GM18858 (cell line): ENCODE measurements around the gene PTP4A2.
"Not testable (repeated sequence)": the region's sequence is repeated elsewhere in the genome, so short reads cannot be mapped to it uniquely, and the experiment has no call there.

Experiments used
- ATAC-seq: cut with Tn5 transposase; IDR thresholded peaks from one replicate; pipeline ENCODE4 v1.9.1; 2021; ENCODE audit not compliant: unreplicated experiment

The PTP4A2 gene

DNA sequence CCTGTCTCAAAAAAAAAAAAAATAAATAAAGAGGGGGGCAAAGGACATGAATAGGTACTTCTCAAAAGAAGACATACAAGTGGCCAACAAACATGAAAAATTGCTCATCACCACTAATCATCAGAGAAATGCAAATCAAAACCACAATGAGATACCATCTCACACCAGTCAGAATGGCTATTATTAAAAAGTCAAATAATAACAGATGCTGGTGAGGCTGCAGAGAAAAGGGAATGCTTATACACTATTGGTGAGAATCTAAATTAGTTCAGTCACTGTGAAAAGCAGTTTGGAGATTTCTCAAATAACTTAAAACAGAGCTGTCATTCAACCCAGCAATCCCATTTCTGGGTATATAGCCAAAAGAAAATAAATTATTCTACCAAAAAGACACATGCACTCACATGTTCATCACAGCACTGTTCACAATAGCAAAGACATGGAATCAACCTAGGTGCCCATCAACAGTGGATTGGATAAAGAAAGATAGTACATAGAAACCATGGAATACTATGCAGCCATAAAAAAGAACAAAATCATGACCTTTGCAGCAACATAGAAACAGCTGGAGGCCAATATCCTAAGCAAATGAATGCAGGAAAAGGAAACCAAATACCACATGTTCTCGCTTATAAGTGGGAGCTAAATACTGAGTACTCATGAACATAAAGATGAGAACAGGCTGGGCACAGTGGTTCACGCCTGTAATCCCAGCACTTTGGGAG lies 42.5 kb downstream of the PTP4A2 start:
- ATAC-seq, result not testable (repeated sequence)

GRCh38 chr1:31891280-31891679 lies 46.9 kb downstream of the PTP4A2 start:
- ATAC-seq, result peak; percentile 47

- ATAC-seq, result no peak
These were observed 49.9 kb downstream of the PTP4A2 start for GRCh38 chr1:31888291-31888690.

- no peak for ATAC-seq
These were observed 51.3 kb downstream of the PTP4A2 start for GRCh38 chr1:31886866-31887265.

DNA sequence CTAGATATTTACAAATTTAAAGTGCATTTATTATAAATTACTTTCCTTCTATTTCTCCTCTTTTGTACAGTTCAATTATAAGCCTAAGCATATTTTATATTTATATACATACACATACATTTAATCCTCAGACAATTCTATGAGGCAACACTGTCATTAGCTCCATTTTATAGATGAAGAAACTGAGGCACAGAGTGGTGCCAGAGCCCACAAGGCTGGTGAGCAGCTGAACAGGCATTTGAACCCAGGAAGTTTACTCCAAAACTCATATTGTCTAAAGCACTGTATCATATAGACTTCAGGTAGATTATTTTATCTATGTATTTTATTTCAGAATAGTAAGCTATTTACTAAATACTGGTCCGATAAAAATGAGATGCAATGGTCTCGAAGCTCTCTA lies 52.3 kb downstream of the PTP4A2 start:
- ATAC-seq, result no peak

- no peak for ATAC-seq
These were observed 54.7 kb downstream of the PTP4A2 start for GRCh38 chr1:31883357-31883942.

DNA sequence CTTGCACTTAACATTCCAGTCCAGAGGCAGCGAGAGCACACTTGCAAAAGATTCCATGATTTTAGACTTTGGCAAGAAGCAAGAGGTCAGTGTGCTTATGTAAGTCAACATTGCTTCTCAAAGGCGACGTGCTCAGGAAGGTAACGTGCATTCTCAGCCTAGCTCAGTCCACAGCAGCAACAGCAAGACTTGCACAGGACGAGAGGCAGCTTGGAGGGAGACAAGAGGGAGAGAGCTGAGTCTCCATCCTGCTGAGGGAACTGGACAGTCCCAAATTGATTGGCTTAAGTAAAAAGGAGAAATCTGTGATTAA lies 56.5 kb downstream of the PTP4A2 start:
- no peak for ATAC-seq

- no peak for ATAC-seq
These were observed 57.0 kb downstream of the PTP4A2 start for GRCh38 chr1:31880957-31881687.

DNA sequence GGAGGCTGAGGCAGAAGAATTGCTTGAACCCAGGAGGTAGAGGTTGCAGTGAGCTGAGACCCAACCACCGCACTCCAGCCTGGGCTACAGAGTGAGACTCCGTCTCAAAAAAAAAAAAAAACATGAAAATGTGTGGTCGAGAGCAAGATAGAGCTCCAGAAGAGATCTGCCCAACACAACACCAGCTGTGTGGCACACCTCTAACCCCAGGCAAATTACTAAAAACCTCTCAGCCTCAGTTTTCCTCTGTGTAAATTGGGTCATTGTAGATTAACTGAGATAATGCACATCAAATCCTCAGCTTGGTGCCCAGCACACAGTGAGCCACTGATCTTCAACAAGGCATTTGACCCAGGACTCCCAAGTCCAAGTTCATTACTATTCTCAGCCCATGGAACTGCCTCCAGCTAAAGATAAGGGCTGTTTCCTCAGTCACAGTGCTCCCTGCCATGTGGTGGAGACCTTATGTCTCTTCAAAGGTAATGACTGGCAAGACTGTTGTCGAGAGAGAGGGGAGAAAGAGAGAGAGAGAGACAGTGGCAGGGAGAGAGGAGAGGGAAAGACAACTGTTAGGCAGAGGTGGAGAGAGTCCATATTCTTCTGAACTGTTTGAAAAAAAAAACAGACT lies 58.1 kb downstream of the PTP4A2 start:
- no peak for ATAC-seq

DNA sequence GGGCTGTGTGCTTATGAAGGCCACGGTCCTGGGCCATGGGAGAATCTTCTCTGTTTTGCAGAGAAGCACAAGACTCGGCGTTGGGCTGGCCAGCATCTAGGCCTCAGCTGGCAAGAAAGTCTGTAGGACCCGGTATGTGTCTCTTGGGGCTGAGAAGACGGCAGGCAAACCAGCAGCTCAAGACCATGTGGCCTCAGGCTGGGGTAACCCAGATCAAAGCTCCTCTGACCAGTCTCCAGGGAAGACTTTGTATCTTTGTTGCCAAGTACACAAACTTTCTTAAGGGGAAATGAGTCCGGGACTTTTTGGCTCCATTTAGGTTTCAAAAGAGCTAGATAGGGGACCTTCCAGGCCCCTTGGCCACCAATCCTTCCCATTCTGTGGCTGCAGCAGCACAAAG lies 60.1 kb downstream of the PTP4A2 start:
- ATAC-seq, result no peak

DNA sequence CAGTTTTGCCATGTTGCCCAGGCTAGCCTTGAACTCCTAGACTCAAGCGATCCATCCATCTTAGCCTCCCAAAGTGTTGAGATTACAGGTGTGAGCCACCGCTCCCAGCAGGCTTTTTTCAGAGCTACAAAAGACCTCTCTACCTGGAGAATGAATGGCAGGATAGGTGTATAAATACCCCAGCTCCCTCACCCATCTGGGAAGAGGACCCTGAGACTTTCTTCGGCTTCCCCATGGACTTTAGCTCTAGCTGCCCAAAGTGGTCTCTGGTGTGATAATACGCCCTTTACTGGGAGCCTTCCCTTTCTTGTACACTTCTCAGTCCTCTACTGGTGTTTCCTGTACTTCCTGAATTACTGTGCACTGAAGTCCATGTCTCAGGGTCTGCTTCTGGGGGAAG lies 60.6 kb downstream of the PTP4A2 start:
- no peak for ATAC-seq

DNA sequence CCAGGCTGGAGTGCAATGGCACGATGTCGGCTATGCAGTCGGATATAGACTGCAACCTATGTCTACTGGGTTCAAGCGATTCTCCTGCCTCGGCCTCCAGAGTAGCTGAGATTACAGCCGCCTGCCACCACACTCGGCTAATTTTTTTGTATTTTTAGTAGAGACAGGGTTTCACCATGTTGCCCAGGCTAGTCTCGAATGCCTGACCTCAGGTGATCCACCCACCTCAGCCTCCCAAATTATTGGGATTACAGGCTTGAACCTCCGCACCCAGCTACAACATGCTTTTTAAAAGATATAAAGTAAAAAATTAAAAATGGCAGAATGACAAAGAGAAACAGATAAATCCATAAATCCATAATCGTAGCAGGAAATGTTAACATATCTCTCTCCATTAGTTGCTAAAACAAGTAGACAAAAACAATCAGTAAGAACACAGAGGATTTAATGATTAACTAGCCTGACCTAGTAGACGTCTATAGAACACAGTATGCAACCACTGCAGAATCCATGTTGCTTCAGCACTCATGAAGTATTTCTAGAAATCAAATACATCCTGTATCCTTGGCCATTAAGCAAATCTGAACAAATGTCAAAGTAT lies 62.4 kb downstream of the PTP4A2 start:
- no peak for ATAC-seq

DNA sequence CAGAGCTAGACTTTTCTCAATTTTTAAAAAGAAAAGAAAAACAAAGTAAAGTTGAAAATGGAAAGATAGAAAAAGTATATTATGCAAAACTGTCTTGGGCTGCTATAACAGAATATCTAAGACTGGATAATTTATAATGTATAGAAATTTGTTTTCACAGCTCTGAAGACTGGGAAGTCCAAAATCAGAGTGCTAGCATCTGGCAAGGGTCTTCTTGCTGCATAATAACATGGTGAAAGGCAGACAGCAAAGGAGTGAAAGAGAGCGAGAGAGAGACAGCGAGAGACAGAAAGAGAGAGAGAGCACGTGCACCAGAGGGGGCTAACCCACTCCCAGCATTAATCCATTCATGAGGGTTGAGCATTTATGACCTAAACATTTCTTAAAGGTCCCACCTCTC lies 63.2 kb downstream of the PTP4A2 start:
- no peak for ATAC-seq

GRCh38 chr1:31872658-31873636 lies 65.2 kb downstream of the PTP4A2 start:
- no peak for ATAC-seq

- no peak for ATAC-seq
These were observed 66.5 kb downstream of the PTP4A2 start for GRCh38 chr1:31871703-31872102.

DNA sequence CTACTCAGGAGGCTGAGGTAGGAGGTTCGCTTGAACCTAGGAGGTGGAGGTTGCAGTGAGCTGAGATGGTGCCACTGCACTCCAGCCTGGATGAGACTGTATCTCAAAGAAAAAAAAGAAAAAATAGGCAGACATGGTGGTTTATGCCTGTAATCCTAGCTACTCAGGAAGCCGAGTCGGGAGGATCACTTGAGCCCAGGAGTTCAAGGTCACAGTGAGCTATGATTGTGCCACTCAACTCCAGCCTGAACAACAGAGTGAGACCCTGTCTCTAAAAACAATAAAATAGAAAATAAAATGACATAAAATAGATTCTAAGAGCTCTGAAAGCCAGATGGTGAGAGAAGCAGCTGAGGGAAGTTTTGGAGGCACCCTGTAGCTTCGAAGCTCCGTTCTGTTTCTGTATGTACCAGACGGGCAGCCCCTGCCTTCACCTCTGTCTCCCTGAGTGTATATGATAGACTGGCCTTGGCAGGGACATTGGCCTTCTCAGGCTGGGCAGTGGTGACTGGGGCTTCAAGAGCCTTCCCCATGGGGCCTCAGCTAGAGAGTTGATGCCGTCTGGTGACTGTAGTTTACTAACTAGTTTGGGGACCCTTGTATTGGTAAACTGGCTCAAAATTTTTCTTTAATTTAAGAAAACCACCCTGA lies 68.0 kb downstream of the PTP4A2 start:
- ATAC-seq, result no peak

GRCh38 chr1:31869449-31869848 lies 68.7 kb downstream of the PTP4A2 start:
- no peak for ATAC-seq

DNA sequence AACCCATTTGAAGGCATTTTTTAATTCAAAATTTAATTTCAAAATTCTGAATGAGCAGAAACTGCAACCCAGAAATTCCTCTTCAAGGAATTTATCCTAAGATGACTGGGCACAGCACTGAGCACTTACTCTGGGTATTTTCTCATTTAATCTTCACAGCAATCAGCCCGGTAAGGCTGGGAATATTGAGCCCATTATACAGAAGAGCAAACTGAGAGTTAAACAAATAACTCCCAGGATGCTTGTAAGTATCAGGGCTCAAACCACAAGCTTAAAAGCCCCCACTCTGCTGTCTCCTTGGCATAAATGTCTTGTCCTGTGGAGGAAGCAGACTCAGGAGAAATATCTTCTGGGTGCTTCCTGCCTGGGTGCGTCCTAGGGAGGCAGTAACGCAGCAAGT lies 69.3 kb downstream of the PTP4A2 start:
- ATAC-seq, result no peak

DNA sequence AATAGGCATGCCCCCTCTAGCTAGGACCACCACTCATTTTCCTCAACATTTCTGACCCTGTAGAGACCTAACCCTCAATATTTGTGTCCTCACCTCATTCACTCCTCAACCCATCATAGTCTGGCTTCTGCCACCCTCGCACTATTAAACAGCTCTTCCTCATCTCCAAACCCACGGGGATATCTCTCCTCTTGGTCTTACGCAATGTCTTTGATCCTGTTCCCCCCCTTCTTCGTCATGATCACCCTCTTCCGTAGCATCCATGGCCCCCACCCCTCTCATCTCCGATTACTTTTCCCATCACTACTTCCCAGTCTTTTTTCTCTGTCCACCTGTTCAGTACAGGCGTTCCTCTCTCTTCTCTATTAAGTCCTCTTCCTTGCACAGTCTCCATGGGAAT lies 70.6 kb downstream of the PTP4A2 start:
- no peak for ATAC-seq

DNA sequence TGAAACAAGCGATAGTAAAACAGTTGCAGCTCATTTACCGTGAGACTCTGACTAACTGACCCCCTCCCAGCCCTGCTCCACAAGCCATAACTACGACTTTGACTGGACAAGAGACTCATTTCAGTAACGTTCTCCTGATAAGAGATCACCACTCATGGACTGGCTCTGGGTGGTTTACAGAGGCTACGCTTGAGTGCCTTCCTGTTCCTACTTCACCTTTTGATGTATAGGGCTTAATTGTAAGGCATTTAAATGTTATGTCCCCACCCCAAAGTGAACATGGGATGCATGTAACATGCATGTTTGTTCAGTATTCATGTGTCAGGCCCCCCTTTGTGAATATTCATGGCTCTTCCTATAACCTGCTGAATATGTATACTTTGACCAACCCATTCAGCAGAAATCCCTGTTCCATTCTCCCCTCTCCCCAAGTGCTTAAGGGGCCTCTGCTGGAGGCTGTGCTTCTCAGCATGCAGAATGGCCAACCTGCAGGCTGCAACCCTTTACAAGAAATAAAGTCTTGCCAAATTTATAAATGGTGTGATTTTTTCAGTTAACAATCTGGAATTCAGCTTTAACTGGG lies 71.6 kb downstream of the PTP4A2 start:
- ATAC-seq, result no peak
